HCT116 (cell line): ENCODE data around the gene SYNDIG1. TPM values are rescaled to one million over a fixed set of nuclear protein-coding genes. Genes with fewer than 3 reads are reported as not detected.

Source experiments
- ATAC-seq: fragments of 200-7000 bp; cut with Tn5 transposase; 2 replicates; pipeline ENCODE4 v1.9.1; 2020; ENCODE audit warnings: mild to moderate bottlenecking, moderate library complexity
- BruUV-seq: library from RNA; stranded (reverse); fragments of 400-500 nt; replicated peaks from 2 replicates; lab custom pipeline; 2021; lab: Mats Ljungman, UMichigan
- CTCF ChIA-PET: fragments of 300-600 bp; sonication (Branson Sonifier 250); formaldehyde crosslinking; loops from one replicate; lab custom pipeline; 2021; ENCODE audit warnings: antibody characterized with exemption; lab: Charles Lee
- POLR2A ChIA-PET: fragments of 300-600, 350-600 bp; sonication (Branson Sonifier 250); formaldehyde crosslinking; loops from one replicate; lab custom pipeline; 2021; ENCODE audit warnings: antibody characterized with exemption; lab: Charles Lee
- RAD21 ChIA-PET, 2 experiments: fragments of 300-600 bp; sonication (Branson Sonifier 250); formaldehyde crosslinking; loops; one replicate each; lab custom pipeline; 2023; ENCODE audit warnings: low total read pairs in 2 of 2; ENCODE audit not compliant: uncharacterized antibody in 2 of 2, unreplicated experiment in 2 of 2, low non-redundant PET in 1 of 2; lab: Charles Lee
- DNase-seq: peaks from one replicate; pipeline ENCODE4 v3.0.0-alpha.2; 2010; ENCODE audit warnings: low read depth, low spot score
- H2AFZ ChIP-seq: fragments of 200-600 bp; shearing (Covaris generic), sonication (generic); 2 replicates; pipeline ENCODE4 v1.6.1; 2017; ENCODE audit warnings: low read depth, mixed run types, mixed read lengths, antibody characterized with exemption, low read length; ENCODE audit not compliant: poor library complexity, severe bottlenecking
- H3K27ac ChIP-seq: 2 replicates; pipeline ENCODE4 v1.5.1; 2012; ENCODE audit warnings: low read depth, low read length
- H3K27me3 ChIP-seq: fragments of 200-600 bp; sonication (generic); 2 replicates; pipeline ENCODE4 v1.6.1; 2016; ENCODE audit warnings: mixed run types, low read length, mixed read lengths; ENCODE audit not compliant: insufficient read depth
- H3K36me3 ChIP-seq, 2 experiments: fragments of 200-500 bp in 1 of 2; fragments of 200-600 bp in 1 of 2; sonication (Bioruptor generic) in 1 of 2; sonication (generic) in 1 of 2; 2 replicates each; pipeline versions ENCODE4 v1.5.1 to v1.6.1; 2014 to 2016; ENCODE audit warnings: low read length in 2 of 2, inconsistent platforms in 1 of 2, mixed read lengths in 1 of 2, mixed run types in 1 of 2; ENCODE audit not compliant: insufficient read depth in 2 of 2, control insufficient read depth in 1 of 2
- H3K4me1 ChIP-seq, 2 experiments: fragments of 200-600 bp in 1 of 2; sonication (generic) in 1 of 2; 2 replicates each; pipeline versions ENCODE4 v1.5.1 to v1.6.1; 2012 to 2017; ENCODE audit warnings: low read length in 2 of 2, inconsistent platforms in 1 of 2, mild to moderate bottlenecking in 1 of 2, mixed read lengths in 1 of 2, mixed run types in 1 of 2, moderate library complexity in 1 of 2; ENCODE audit not compliant: insufficient read depth in 2 of 2, control insufficient read depth in 1 of 2
- H3K4me2 ChIP-seq: fragments of 200-600 bp; sonication (generic); 2 replicates; pipeline ENCODE4 v1.6.1; 2017; ENCODE audit warnings: mixed run types, low read length, mixed read lengths
- H3K4me3 ChIP-seq, 2 experiments: fragments of 200-600 bp in 1 of 2; sonication (generic) in 1 of 2; replicated peaks in 1 of 2; 2 replicates each; pipeline ENCODE4 v1.5.1; 2011 to 2016; ENCODE audit warnings: low read length in 2 of 2, control low read depth in 1 of 2, low read depth in 1 of 2, mild to moderate bottlenecking in 1 of 2, mixed read lengths in 1 of 2, mixed run types in 1 of 2
- H3K79me2 ChIP-seq: fragments of 200-600 bp; sonication (generic); 2 replicates; pipeline ENCODE4 v1.6.1; 2017; ENCODE audit warnings: mild to moderate bottlenecking, mixed run types, low read length, moderate library complexity, mixed read lengths; ENCODE audit not compliant: insufficient read depth
- H3K9ac ChIP-seq: fragments of 200-600 bp; sonication (generic); 2 replicates; pipeline ENCODE4 v1.6.1; 2016; ENCODE audit warnings: low read length, mixed read lengths
- H3K9me2 ChIP-seq: fragments of 200-600 bp; sonication (generic), shearing (Covaris generic); 2 replicates; pipeline ENCODE4 v1.6.1; 2017; ENCODE audit warnings: mixed run types, mild to moderate bottlenecking, moderate library complexity; ENCODE audit not compliant: insufficient read depth
- H3K9me3 ChIP-seq, 2 experiments: fragments of 200-500 bp in 1 of 2; fragments of 200-600 bp in 1 of 2; sonication (Bioruptor generic) in 1 of 2; sonication (generic) in 1 of 2; 2 replicates each; pipeline ENCODE4 v1.6.1; 2014 to 2017; ENCODE audit warnings: low read length in 2 of 2, mixed read lengths in 2 of 2, inconsistent platforms in 1 of 2, low read depth in 1 of 2, mild to moderate bottlenecking in 1 of 2, mixed run types in 1 of 2, moderate library complexity in 1 of 2; ENCODE audit not compliant: control insufficient read depth in 1 of 2, insufficient read depth in 1 of 2
- H4K20me1 ChIP-seq: fragments of 200-600 bp; sonication (generic), shearing (Covaris generic); 2 replicates; pipeline ENCODE4 v1.6.1; 2017; ENCODE audit warnings: mixed run types, mild to moderate bottlenecking, moderate library complexity; ENCODE audit not compliant: insufficient read depth
- CBX3 ChIP-seq: IDR thresholded peaks from 2 replicates; pipeline ENCODE4 v1.6.1; 2012; ENCODE audit warnings: low read depth
- EGR1 ChIP-seq: IDR thresholded peaks from 2 replicates; pipeline ENCODE4 v1.6.1; 2012; ENCODE audit warnings: low read depth
- EZH2 ChIP-seq: fragments of 200-600 bp; sonication (generic); IDR thresholded peaks from 2 replicates; pipeline ENCODE4 v1.6.1; 2017; ENCODE audit warnings: antibody characterized with exemption, mixed run types
- EZH2phosphoT487 ChIP-seq: fragments of 200-600 bp; IDR thresholded peaks from 2 replicates; pipeline ENCODE4 v1.6.1; 2018; ENCODE audit warnings: antibody characterized with exemption, borderline replicate concordance
- FOSL1 ChIP-seq: IDR thresholded peaks from 2 replicates; pipeline ENCODE4 v1.6.1; 2012; ENCODE audit warnings: low read depth
- JUND ChIP-seq: IDR thresholded peaks from 2 replicates; pipeline ENCODE4 v1.6.1; 2012
- MAX ChIP-seq: IDR thresholded peaks from 2 replicates; pipeline ENCODE4 v1.6.1; 2012
- POLR2A ChIP-seq: IDR thresholded peaks from 2 replicates; pipeline ENCODE4 v1.7.0; 2011; ENCODE audit warnings: borderline replicate concordance; ENCODE audit not compliant: insufficient read depth, insufficient read length; ENCODE audit errors: extremely low read depth
- POLR2AphosphoS5 ChIP-seq: IDR thresholded peaks from 2 replicates; pipeline ENCODE4 v1.6.1; 2011; ENCODE audit warnings: mild to moderate bottlenecking, low read depth, low read length, moderate library complexity
- RAD21 ChIP-seq: IDR thresholded peaks from 2 replicates; pipeline ENCODE4 v1.6.1; 2012; ENCODE audit warnings: low read depth, mild to moderate bottlenecking
- SIN3A ChIP-seq: IDR thresholded peaks from 2 replicates; pipeline ENCODE4 v1.6.1; 2012; ENCODE audit warnings: low read depth
- SP1 ChIP-seq: IDR thresholded peaks from 2 replicates; pipeline ENCODE4 v1.6.1; 2012; ENCODE audit warnings: low read depth
- SRF ChIP-seq: IDR thresholded peaks from 2 replicates; pipeline ENCODE4 v1.6.1; 2012; ENCODE audit warnings: low read depth
- TCF7L2 ChIP-seq: IDR thresholded peaks from 2 replicates; pipeline ENCODE4 v1.7.0; 2011; ENCODE audit warnings: borderline replicate concordance, inconsistent platforms; ENCODE audit not compliant: insufficient read depth, insufficient read length; ENCODE audit errors: extremely low read depth
- YY1 ChIP-seq: IDR thresholded peaks from 2 replicates; pipeline ENCODE4 v1.6.1; 2011; ENCODE audit warnings: low read length, low read depth, moderate library complexity, mild to moderate bottlenecking; ENCODE audit not compliant: insufficient replicate concordance; ENCODE audit errors: extremely low read depth
- ZNF274 ChIP-seq: fragments of 200-500 bp; sonication (Bioruptor generic); IDR thresholded peaks from 2 replicates; pipeline ENCODE4 v1.6.1; 2014; ENCODE audit warnings: mild to moderate bottlenecking, low read depth, low read length, inconsistent platforms
- intact Hi-C: fragments of 100-400 bp; cut with micrococcal nuclease; formaldehyde crosslinking; loops from 2 replicates; pipeline ENCODE4 v1.10.0; 2022
- total RNA-seq: library from RNA; stranded (reverse); gene quantifications from one replicate; pipeline ENCODE4 v1.2.1, GENCODE V29; 2021; ENCODE audit not compliant: unreplicated experiment
- TF ChIP-seq, protein P1 (sequence below): IDR thresholded peaks from 2 replicates; pipeline ENCODE4 v1.6.1; 2011; ENCODE audit warnings: mild to moderate bottlenecking, low read length, moderate library complexity; ENCODE audit not compliant: insufficient replicate concordance; ENCODE audit errors: extremely low read depth
- TF ChIP-seq, protein P2 (sequence below), 3 experiments: fragments of 200-600 bp in 1 of 3; sonication (generic) in 1 of 3; IDR thresholded peaks in 2 of 3; conservative IDR thresholded peaks in 1 of 3; 2 replicates each; pipeline ENCODE4 v1.5.1; 2012 to 2017; ENCODE audit warnings: low read depth in 2 of 3, low read length in 2 of 3, antibody characterized with exemption in 1 of 3, borderline replicate concordance in 1 of 3, control low read depth in 1 of 3, mild to moderate bottlenecking in 1 of 3, mixed read lengths in 1 of 3, mixed run types in 1 of 3, moderate library complexity in 1 of 3; ENCODE audit not compliant: insufficient read depth in 1 of 3
- TF ChIP-seq, protein P3 (sequence below): IDR thresholded peaks from 2 replicates; pipeline ENCODE4 v1.6.1; 2012

The SYNDIG1 gene
- total RNA-seq, 1 experiment from 2014 or later = not detected

GRCh38 chr20:24590178-24590982 lies 121.0 kb downstream of the SYNDIG1 start:
- no peak for TF ChIP-seq EGR1
- TF ChIP-seq POLR2A = no peak
- TF ChIP-seq CBX3 = no peak
- no peak for TF ChIP-seq YY1
- no peak for TF ChIP-seq SP1
- no peak for TF ChIP-seq SIN3A
- no peak for TF ChIP-seq ZNF274
- TF ChIP-seq, protein P1, sequence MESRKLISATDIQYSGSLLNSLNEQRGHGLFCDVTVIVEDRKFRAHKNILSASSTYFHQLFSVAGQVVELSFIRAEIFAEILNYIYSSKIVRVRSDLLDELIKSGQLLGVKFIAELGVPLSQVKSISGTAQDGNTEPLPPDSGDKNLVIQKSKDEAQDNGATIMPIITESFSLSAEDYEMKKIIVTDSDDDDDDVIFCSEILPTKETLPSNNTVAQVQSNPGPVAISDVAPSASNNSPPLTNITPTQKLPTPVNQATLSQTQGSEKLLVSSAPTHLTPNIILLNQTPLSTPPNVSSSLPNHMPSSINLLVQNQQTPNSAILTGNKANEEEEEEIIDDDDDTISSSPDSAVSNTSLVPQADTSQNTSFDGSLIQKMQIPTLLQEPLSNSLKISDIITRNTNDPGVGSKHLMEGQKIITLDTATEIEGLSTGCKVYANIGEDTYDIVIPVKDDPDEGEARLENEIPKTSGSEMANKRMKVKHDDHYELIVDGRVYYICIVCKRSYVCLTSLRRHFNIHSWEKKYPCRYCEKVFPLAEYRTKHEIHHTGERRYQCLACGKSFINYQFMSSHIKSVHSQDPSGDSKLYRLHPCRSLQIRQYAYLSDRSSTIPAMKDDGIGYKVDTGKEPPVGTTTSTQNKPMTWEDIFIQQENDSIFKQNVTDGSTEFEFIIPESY = no peak
- no peak for TF ChIP-seq SRF
- no peak for TF ChIP-seq JUND
- no peak for TF ChIP-seq EZH2
- TF ChIP-seq RAD21 = no peak
- TF ChIP-seq FOSL1 = no peak
- no peak for TF ChIP-seq POLR2AphosphoS5
- TF ChIP-seq, protein P2, sequence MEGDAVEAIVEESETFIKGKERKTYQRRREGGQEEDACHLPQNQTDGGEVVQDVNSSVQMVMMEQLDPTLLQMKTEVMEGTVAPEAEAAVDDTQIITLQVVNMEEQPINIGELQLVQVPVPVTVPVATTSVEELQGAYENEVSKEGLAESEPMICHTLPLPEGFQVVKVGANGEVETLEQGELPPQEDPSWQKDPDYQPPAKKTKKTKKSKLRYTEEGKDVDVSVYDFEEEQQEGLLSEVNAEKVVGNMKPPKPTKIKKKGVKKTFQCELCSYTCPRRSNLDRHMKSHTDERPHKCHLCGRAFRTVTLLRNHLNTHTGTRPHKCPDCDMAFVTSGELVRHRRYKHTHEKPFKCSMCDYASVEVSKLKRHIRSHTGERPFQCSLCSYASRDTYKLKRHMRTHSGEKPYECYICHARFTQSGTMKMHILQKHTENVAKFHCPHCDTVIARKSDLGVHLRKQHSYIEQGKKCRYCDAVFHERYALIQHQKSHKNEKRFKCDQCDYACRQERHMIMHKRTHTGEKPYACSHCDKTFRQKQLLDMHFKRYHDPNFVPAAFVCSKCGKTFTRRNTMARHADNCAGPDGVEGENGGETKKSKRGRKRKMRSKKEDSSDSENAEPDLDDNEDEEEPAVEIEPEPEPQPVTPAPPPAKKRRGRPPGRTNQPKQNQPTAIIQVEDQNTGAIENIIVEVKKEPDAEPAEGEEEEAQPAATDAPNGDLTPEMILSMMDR (IDR thresholded peaks at IDR 0.05 in 2 of 3, conservative IDR thresholded peaks at IDR 0.05 in 1 of 3; ENCODE audit: borderline replicate concordance in 1 of 3, insufficient read depth in 1 of 3, low read depth in 2 of 3, low read length in 2 of 3) = no peak
- TF ChIP-seq, protein P3, sequence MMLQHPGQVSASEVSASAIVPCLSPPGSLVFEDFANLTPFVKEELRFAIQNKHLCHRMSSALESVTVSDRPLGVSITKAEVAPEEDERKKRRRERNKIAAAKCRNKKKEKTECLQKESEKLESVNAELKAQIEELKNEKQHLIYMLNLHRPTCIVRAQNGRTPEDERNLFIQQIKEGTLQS = no peak
- no peak for TF ChIP-seq TCF7L2
- no peak for TF ChIP-seq EZH2phosphoT487
- TF ChIP-seq MAX = no peak
- BruUV-seq = no TSS peak
- H3K9ac ChIP-seq = no peak overlapping the region
- H3K4me1 ChIP-seq = no peaks in the 10 kb centered on the region
- no peaks in the 10 kb centered on the region for H3K79me2 ChIP-seq
- H3K9me3 ChIP-seq = no peaks in the 10 kb centered on the region
- H3K27me3 ChIP-seq = peaks cover 48% of the 10 kb centered on the region
- intact Hi-C loops = no loop called here
- CTCF ChIA-PET = no interaction called here
- no peak for DNase-seq
- RAD21 ChIA-PET = no interaction called here
- H3K27ac ChIP-seq = no peak overlapping the region
- H4K20me1 ChIP-seq = no peaks in the 10 kb centered on the region
- no peaks in the 10 kb centered on the region for H3K9me2 ChIP-seq
- POLR2A ChIA-PET = no interaction called here
- no peak overlapping the region for H3K4me3 ChIP-seq
- no peak overlapping the region for H2AFZ ChIP-seq
- H3K36me3 ChIP-seq = no peaks in the 10 kb centered on the region
- no peak overlapping the region for H3K4me2 ChIP-seq
- no peak for ATAC-seq
